Vagina (tissue), 2 donors: Measurements from ENCODE around the gene NDST1.
"Not testable (repeated sequence)": the region's sequence is repeated elsewhere in the genome, so short reads cannot be mapped to it uniquely, and the experiment has no call there.

Source experiments
- POLR2A ChIP-seq, 2 donors: fragments of 450-650 bp; IDR thresholded peaks; one replicate each; pipeline ENCODE4 v1.6.1; 2017; ENCODE audit warnings: antibody characterized with exemption in 2 of 2, mild to moderate bottlenecking in 2 of 2, moderate library complexity in 2 of 2
- POLR2AphosphoS5 ChIP-seq, 2 donors: sonication (generic); formaldehyde crosslinking; IDR thresholded peaks; one replicate each; pipeline ENCODE4 v1.9.0; 2017; ENCODE audit warnings: antibody characterized with exemption in 2 of 2, mild to moderate bottlenecking in 2 of 2, low read depth in 1 of 2; ENCODE audit not compliant: insufficient read depth in 1 of 2
- TF ChIP-seq, protein P1 (sequence below), 3 experiments: fragments of 450-650 bp in 2 of 3; fragments of 200-600 bp in 1 of 3; sonication (generic) in 1 of 3; IDR thresholded peaks; one replicate each; pipeline ENCODE4 v1.5.1; 2017 to 2019; ENCODE audit warnings: antibody characterized with exemption in 3 of 3, mild to moderate bottlenecking in 2 of 3, moderate library complexity in 2 of 3

DNA sequence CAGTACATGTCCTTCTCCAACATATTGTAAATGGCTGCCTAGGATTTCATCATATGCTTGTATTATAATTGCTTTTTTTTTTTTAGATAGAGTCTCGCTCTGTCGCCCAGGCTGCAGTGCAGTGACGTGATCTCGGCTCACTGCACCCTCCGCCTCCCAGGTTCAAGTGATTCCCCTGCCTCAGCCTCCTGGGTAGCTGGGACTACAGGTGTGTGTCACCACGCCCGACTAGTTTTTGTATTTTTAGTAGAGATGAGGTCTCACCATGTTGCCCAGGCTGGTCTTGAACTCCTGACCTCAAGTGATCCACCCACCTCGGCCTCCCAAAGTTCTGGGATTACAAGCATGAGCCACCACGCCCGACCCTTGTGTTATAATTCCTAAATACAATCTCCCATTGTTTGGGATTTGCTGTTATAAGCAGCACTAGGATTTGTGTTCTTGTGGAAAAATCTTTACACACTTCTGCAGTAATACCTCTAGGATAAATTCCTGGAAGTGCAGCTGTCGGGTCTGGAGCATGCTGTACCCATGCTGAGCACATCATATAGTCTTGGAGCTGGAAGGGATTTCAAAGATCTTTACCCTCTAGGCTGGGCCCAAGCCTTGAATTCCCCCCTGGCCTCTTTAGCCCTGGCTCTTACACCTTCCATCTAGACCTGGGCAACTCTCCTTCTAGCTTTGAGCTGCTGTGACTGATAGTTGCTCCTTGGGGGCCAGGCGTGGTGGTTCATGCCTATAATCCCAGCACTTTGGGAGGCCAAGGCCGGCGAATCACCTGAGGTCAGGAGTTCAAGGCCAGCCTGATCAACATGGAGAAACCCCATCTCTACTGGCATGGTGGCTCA is 11.0 kb downstream of the NDST1 start:
- not testable (repeated sequence) for TF ChIP-seq POLR2AphosphoS5 (IDR thresholded peaks at IDR 0.05; ENCODE audit: insufficient read depth in 1 of 2, low read depth in 1 of 2); POLR2A (IDR thresholded peaks at IDR 0.05)
- TF ChIP-seq, protein P1, sequence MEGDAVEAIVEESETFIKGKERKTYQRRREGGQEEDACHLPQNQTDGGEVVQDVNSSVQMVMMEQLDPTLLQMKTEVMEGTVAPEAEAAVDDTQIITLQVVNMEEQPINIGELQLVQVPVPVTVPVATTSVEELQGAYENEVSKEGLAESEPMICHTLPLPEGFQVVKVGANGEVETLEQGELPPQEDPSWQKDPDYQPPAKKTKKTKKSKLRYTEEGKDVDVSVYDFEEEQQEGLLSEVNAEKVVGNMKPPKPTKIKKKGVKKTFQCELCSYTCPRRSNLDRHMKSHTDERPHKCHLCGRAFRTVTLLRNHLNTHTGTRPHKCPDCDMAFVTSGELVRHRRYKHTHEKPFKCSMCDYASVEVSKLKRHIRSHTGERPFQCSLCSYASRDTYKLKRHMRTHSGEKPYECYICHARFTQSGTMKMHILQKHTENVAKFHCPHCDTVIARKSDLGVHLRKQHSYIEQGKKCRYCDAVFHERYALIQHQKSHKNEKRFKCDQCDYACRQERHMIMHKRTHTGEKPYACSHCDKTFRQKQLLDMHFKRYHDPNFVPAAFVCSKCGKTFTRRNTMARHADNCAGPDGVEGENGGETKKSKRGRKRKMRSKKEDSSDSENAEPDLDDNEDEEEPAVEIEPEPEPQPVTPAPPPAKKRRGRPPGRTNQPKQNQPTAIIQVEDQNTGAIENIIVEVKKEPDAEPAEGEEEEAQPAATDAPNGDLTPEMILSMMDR (IDR thresholded peaks at IDR 0.05), result not testable (repeated sequence)
